Right lobe of liver (tissue), 6 donors: ENCODE data around the gene SLC45A1. TPM values are rescaled to one million over a fixed set of nuclear protein-coding genes. Genes with fewer than 3 reads are reported as not detected.

ENCODE experiments used
- ATAC-seq, 4 donors: fragments of 200-7000 bp; cut with Tn5 transposase; one replicate each; pipeline ENCODE4 v1.9.1; 2020; ENCODE audit warnings: mild to moderate bottlenecking in 4 of 4, moderate library complexity in 4 of 4
- DNase-seq, 3 donors: peaks; one replicate each; pipeline ENCODE4 v3.0.0-alpha.2; 2020
- H3K27ac ChIP-seq, 3 donors: fragments of 200-600 bp; one replicate each; pipeline ENCODE4 v1.8.0; 2022
- H3K27me3 ChIP-seq, 2 donors: fragments of 200-600 bp; one replicate each; pipeline ENCODE4 v1.8.0; 2022
- H3K36me3 ChIP-seq, 4 donors: fragments of 200-600 bp; sonication (generic) in 1 of 4; one replicate each; pipeline versions ENCODE4 v1.5.1 to v1.8.0; 2017 to 2022; ENCODE audit warnings: control low read depth in 1 of 4
- H3K4me1 ChIP-seq, 4 donors: fragments of 200-600 bp; sonication (generic) in 1 of 4; one replicate each; pipeline versions ENCODE4 v1.5.1 to v1.8.0; 2017 to 2022; ENCODE audit warnings: control low read depth in 1 of 4
- H3K4me3 ChIP-seq, 3 donors: fragments of 200-600 bp; one replicate each; pipeline ENCODE4 v1.8.0; 2022
- H3K9me3 ChIP-seq, 4 donors: fragments of 200-600 bp; sonication (generic) in 1 of 4; one replicate each; pipeline versions ENCODE4 v1.5.1 to v1.8.0; 2017 to 2022; ENCODE audit warnings: control low read depth in 1 of 4
- CTCF ChIP-seq, 4 donors: fragments of 200-600 bp in 3 of 4; fragments of 450-650 bp in 1 of 4; IDR thresholded peaks; one replicate each; pipeline versions ENCODE4 v1.5.1 to v1.8.0; 2016 to 2022; ENCODE audit warnings: antibody characterized with exemption in 4 of 4, mild to moderate bottlenecking in 2 of 4
- POLR2A ChIP-seq: fragments of 450-650 bp; IDR thresholded peaks from one replicate; pipeline ENCODE4 v1.6.1; 2017; ENCODE audit warnings: antibody characterized with exemption, mild to moderate bottlenecking
- WGBS: methylation state at CpG from one replicate; pipeline ENCODE4 v1.1.6; 2018; ENCODE audit warnings: low coverage, low lambda C conversion rate; ENCODE audit not compliant: insufficient coverage; ENCODE audit errors: missing lambda C conversion rate; 5-methylcytosine and 5-hydroxymethylcytosine counted together
- intact Hi-C, 2 donors: fragments of 100-400 bp; cut with DNase I; formaldehyde crosslinking; loops; one replicate each; pipeline versions ENCODE4 v1.11.2 to v1.14.1; 2022
- total RNA-seq, 6 experiments: library from RNA; depleted of rRNA in 2 of 6; stranded (reverse); fragments of >200 nt in 2 of 6; fragmentation: NEBNext Ultra II Directional in 3 of 6; extraction: Animal tissue kit (Norgen Biotek cat#: 25700) in 3 of 6; gene quantifications; one replicate each; pipeline versions ENCODE4 v1.1.0 to v1.2.4, GENCODE V29; 2016 to 2023
- donor health status: DM: no; HTN: yes; CAD: no.
- donor health status: DM: no; HTN: no; CAD: no.
- donor health status: DM: no; HTN: no; CAD: no.
- donor health status: DM: no; HTN: yes; CAD: no.
- donor health status: DM: no; HTN: yes; CAD: no.

The SLC45A1 gene
- total RNA-seq, 6 experiments from 2014 or later, result 0.13 to 0.53 (median 0.25) TPM; not detected in 1

- ATAC-seq (no peak), DNase-seq (no peak)
- Histone ChIP-seq H3K27ac (no peak overlapping the region), H3K4me1 (peaks cover 0 to 3% (median 0%) of the 10 kb centered on the region in 4 donors), H3K36me3 (peaks cover 0 to 71% (median 44%) of the 10 kb centered on the region in 4 donors), H3K4me3 (no peak overlapping the region), H3K9me3 (no peaks in the 10 kb centered on the region), H3K27me3 (no peaks in the 10 kb centered on the region)
- no peak for TF ChIP-seq POLR2A
- no peak for TF ChIP-seq CTCF (IDR thresholded peaks at IDR 0.05)
- intact Hi-C loops, result no loop called here
- 89% methylated on average over 8 of the region's 27 CpGs for WGBS
These were observed 38.6 kb downstream of the SLC45A1 start for GRCh38 chr1:8356256-8357209.

GRCh38 chr1:8357329-8358101 lies 39.6 kb downstream of the SLC45A1 start:
- no CpG with 5 or more reads among the region's 14 CpGs for WGBS
- no peaks in the 10 kb centered on the region for H3K27me3 ChIP-seq
- no peaks in the 10 kb centered on the region for H3K9me3 ChIP-seq
- intact Hi-C loops, result no loop called here
- H3K36me3 ChIP-seq, result peaks cover 0 to 81% (median 49%) of the 10 kb centered on the region in 4 donors
- peak in 1 of 4 donors; percentile 8 for ATAC-seq
- no peak overlapping the region for H3K27ac ChIP-seq
- peaks cover 0 to 6% (median 0%) of the 10 kb centered on the region in 4 donors for H3K4me1 ChIP-seq
- TF ChIP-seq POLR2A (no peak), CTCF (IDR thresholded peaks at IDR 0.05) (no peak)
- peak in 1 of 3 donors; percentile 49 for DNase-seq
- no peak overlapping the region for H3K4me3 ChIP-seq

DNA sequence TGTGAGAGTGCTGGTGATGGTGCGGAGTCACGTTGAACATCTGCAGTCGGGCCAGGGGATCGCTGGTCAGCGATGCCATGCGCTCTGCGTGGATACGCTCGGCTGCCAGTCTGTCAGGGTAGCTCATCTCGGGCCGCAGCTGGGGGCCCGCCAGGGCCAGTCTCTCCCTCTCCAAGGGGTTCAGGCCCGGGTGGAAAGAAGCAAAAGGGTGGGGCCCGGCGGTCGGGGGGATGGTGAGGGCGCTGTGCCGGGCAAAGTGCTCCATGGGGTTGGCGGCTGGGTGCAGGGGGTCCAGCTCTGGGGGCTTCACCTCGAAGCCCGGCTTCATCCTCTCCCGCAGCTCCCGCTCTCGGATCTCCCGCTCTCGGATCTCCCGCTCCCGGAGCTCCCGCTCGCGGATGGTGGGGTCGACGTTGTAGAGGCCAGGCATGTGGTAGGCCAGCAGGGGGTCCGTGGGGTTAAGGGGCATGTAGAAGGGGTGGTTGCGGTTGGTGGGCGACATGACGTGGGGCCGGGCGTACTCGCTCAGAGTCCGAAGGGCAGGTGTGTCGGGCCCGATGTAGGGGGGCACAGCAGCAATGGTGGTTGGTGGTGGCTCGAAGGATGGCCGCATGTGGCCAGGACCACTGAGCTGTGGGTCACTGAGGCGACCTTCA lies 40.5 kb downstream of the SLC45A1 start:
- TF ChIP-seq CTCF (IDR thresholded peaks at IDR 0.05) (no peak), POLR2A (no peak)
- peak in 1 of 3 donors; percentile 48 for DNase-seq

GRCh38 chr1:8358897-8359616 lies 41.1 kb downstream of the SLC45A1 start:
- TF ChIP-seq POLR2A, result no peak
- TF ChIP-seq CTCF (IDR thresholded peaks at IDR 0.05), result no peak
- DNase-seq, result peak in 1 of 3 donors; percentile 47
- H3K27ac ChIP-seq, result no peak overlapping the region
- H3K4me3 ChIP-seq, result no peak overlapping the region
- H3K4me1 ChIP-seq, result peaks cover 0 to 15% (median 4%) of the 10 kb centered on the region in 4 donors
- ATAC-seq, result no peak
- H3K9me3 ChIP-seq, result no peaks in the 10 kb centered on the region
- H3K36me3 ChIP-seq, result peaks cover 0 to 90% (median 51%) of the 10 kb centered on the region in 4 donors
- intact Hi-C loops, result no loop called here
- no peaks in the 10 kb centered on the region for H3K27me3 ChIP-seq
- 93% methylated on average over 5 of the region's 26 CpGs for WGBS

More for the DNA sequence above, 40.5 kb downstream of the SLC45A1 start:
- intact Hi-C loops, result no loop called here
- Histone ChIP-seq H3K27me3 (no peaks in the 10 kb centered on the region), H3K36me3 (peaks cover 0 to 89% (median 54%) of the 10 kb centered on the region in 4 donors), H3K4me1 (peaks cover 0 to 8% (median 1%) of the 10 kb centered on the region in 4 donors), H3K27ac (no peak overlapping the region), H3K4me3 (no peak overlapping the region), H3K9me3 (no peaks in the 10 kb centered on the region)
- 92% methylated on average over 5 of the region's 46 CpGs for WGBS
- ATAC-seq, result no peak
